GM10248 (cell line): ENCODE measurements around the gene PHF20.
"Not testable (repeated sequence)": the region's sequence is repeated elsewhere in the genome, so short reads cannot be mapped to it uniquely, and the experiment has no call there.

ENCODE experiments used
- CTCF ChIA-PET: fragments of 300-600 bp; sonication (Branson Sonifier 250); formaldehyde crosslinking; extraction: SDS; loops from one replicate; lab custom pipeline; 2021; ENCODE audit warnings: antibody characterized with exemption; lab: Yijun Ruan, JAX
- POLR2A ChIA-PET: fragments of 350-650 bp; sonication (Branson Sonifier 250); formaldehyde crosslinking; extraction: SDS; loops from one replicate; lab custom pipeline; 2020; ENCODE audit warnings: antibody characterized with exemption; lab: Yijun Ruan, JAX
- DNase-seq: peaks from one replicate; pipeline ENCODE4 v3.0.0; 2012; ENCODE audit errors: extremely low spot score
- CTCF ChIP-seq: IDR thresholded peaks from 2 replicates; pipeline ENCODE4 v1.5.1; 2012; ENCODE audit warnings: mild to moderate bottlenecking, low read depth; ENCODE audit errors: extremely low read depth, missing control alignments, control extremely low read depth

Gene PHF20

GRCh38 chr20:35952480-35953386 lies 180.9 kb downstream of the PHF20 start:
- DNase-seq: no peak
- ChIA-PET POLR2A (interaction anchor here (0.7 to 2.4 kb wide), 2 partner anchors 210 to 1353 kb away, joined by 3 to 10 read pairs; partner anchors contain the start of gene RBM39), CTCF (interaction anchor here (0.6 to 4.7 kb wide), 13 partner anchors 10 to 488 kb away, joined by 3 to 62 read pairs (median 5); partner anchors contain the start of gene CNBD2)
- no peak for TF ChIP-seq CTCF

GRCh38 chr20:35953387-35954199 lies 181.8 kb downstream of the PHF20 start:
- CTCF ChIA-PET: interaction anchor here (0.7 to 4.7 kb wide), 51 partner anchors 11 to 489 kb away, joined by 3 to 62 read pairs (median 4); partner anchors contain the start of genes CNBD2 and ERGIC3
- POLR2A ChIA-PET: interaction anchor here (0.5 to 2.4 kb wide), 9 partner anchors 8 to 1352 kb away, joined by 3 to 10 read pairs (median 4); partner anchors contain the start of genes CPNE1, RBM12 and RBM39
- TF ChIP-seq CTCF: no peak
- DNase-seq: peak; percentile 47

- POLR2A ChIA-PET: interaction anchor here (0.5 to 2.4 kb wide), 10 partner anchors 9 to 865 kb away, joined by 3 to 10 read pairs (median 4); partner anchors contain the start of genes CPNE1, RBM12 and RBM39
- peak; percentile 96 for DNase-seq
- TF ChIP-seq CTCF: peak; percentile 100
- CTCF ChIA-PET: interaction anchor here (0.6 to 4.7 kb wide), 58 partner anchors 11 to 490 kb away, joined by 3 to 62 read pairs (median 4); partner anchors contain the start of genes CNBD2 and ERGIC3
Measured at GRCh38 chr20:35954200-35954906, 182.5 kb downstream of the PHF20 start, which contains the start of gene SCAND1. SCAND1 (minus strand) TSS chr20:35954502; CDS start chr20:35954284, 218 bp downstream.

GRCh38 chr20:35954907-35955251 lies 183.1 kb downstream of the PHF20 start:
- no peak for TF ChIP-seq CTCF
- CTCF ChIA-PET: interaction anchor here (0.6 to 4.7 kb wide), 43 partner anchors 11 to 452 kb away, joined by 3 to 62 read pairs (median 5); partner anchors contain the start of genes CNBD2 and ERGIC3
- no peak for DNase-seq
- POLR2A ChIA-PET: interaction anchor here (1.2 to 2.4 kb wide), 3 partner anchors 10 to 215 kb away, joined by 3 to 10 read pairs (median 4); partner anchors contain the start of gene RBM39

GRCh38 chr20:35956616-35957015 lies 184.8 kb downstream of the PHF20 start:
- no peak for DNase-seq
- POLR2A ChIA-PET: no interaction called here
- TF ChIP-seq CTCF: no peak
- CTCF ChIA-PET: interaction anchor here (4.5 to 4.7 kb wide), 2 partner anchors 9 to 14 kb away, joined by 43 to 62 read pairs; partner anchors contain the start of gene CNBD2

GRCh38 chr20:35959291-35959690 lies 187.5 kb downstream of the PHF20 start:
- CTCF ChIA-PET: interaction anchor here (1.1 kb wide), 1 partner anchor 26 kb away, joined by 3 read pairs; no protein-coding TSS in a partner anchor
- DNase-seq: not testable (repeated sequence)

More at GRCh38 chr20:35959291-35959690, 187.5 kb downstream of the PHF20 start:
- POLR2A ChIA-PET: not testable (repeated sequence)
